NCI-H2029 treated with DMSO at 0.1 percent for 48 hours (cell line): Measurements from ENCODE around the gene CORO7.
"Not testable (repeated sequence)": the region's sequence is repeated elsewhere in the genome, so short reads cannot be mapped to it uniquely, and the experiment has no call there.

Experiments used
- DNase-seq: peaks from one replicate; lab custom pipeline; 2025; lab: John Stamatoyannopoulos, UW

The CORO7 gene

DNA sequence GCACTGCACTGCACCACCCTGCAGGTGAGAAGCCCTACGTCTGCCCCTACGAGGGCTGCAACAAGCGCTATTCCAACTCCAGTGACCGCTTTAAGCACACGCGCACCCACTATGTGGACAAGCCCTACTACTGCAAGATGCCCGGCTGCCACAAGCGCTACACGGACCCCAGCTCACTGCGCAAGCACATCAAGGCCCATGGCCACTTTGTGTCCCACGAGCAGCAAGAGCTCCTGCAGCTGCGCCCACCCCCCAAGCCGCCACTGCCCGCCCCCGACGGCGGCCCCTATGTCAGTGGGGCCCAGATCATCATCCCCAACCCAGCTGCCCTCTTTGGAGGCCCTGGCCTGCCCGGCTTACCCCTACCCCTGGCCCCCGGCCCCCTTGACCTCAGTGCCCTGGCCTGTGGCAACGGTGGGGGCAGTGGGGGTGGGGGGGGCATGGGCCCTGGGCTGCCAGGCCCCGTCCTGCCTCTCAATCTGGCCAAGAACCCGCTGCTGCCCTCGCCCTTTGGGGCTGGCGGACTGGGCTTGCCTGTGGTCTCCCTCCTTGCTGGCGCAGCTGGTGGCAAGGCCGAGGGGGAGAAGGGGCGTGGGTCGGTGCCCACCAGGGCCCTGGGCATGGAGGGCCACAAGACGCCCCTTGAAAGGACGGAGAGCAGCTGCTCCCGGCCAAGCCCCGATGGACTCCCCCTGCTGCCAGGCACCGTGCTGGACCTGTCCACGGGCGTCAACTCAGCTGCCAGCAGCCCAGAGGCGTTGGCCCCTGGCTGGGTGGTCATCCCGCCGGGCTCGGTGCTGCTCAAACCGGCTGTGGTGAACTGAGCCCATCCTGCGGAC, 79.5 kb downstream of the CORO7 start:
- no peak for DNase-seq

DNA sequence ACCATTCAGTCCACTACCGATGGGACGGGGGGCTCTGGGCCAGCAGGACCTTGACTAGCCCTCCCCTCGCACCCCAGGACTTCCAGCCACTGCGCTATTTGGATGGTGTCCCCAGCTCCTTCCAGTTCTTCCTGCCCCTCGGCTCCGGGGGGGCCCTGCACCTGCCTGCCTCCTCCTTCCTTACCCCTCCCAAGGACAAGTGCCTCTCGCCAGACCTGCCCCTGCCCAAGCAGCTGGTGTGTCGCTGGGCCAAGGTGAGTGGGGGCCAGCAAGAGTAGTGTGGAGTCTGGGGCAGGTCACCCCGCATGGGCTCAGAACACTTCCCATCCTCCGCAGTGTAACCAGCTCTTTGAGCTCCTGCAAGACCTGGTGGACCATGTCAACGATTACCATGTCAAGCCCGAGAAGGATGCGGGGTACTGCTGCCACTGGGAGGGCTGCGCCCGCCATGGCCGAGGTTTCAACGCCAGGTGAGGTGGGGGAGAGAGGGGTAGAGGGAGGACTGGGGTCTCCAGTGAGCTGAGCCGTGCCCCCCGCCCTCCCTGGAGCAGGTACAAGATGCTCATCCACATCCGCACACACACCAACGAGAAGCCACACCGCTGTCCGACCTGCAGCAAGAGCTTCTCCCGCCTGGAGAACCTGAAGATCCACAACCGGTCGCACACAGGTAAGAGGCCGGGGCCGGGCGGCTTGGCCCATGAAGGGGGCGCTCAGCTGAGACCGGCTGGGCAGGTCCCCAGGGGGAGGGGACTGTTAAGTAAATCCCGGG, 81.5 kb downstream of the CORO7 start:
- no peak for DNase-seq

- DNase-seq, result not testable (repeated sequence)
Observed at GRCh38 chr16:4333714-4334113, 82.7 kb downstream of the CORO7 start.

DNA sequence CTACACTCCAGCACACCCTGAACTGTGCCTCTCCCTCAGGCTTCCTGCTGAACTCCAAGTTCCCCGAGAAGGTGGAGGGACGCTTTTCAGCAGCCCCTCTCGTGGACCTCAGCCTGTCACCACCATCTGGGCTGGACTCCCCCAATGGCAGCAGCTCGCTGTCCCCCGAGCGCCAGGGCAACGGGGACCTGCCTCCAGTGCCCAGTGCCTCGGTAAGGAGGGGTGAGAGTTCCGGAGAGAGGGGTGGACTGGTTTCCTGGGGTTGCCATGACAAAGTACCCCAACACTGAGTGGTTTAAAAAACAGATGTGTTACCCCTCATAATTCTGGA, 83.1 kb downstream of the CORO7 start:
- no peak for DNase-seq

DNA sequence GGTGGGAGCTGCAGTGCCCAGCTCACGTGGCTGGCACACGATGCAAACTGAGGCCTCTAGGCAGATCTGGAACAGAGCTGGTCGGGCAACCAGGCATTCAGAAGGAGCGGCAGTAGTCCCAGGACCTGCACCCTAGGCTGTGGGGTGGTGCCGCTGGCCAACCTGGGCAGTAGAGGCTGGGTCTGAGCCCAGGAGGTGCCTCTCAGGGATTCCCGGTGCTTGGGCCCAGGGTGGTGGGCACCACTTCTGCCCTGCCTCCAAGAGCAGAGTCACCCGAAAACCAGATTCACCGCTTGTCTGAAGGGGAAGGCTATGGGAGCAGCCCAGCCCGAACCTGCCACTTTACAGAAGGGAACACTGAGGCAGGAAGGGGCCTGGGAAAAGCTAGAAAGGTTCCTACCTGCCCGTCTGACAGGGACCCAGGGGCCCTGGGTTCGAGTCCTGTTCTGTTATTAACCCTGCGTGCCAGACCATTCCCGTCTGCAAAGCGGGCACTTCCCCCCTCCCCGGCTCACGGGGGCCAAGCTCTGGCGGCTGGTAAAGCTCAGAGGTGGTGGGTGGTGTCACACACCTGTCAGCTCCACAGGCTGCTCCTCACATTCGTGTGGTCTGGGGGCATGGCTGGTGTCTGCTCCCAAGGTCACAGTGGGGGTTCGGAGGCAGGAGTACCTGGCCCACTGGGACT, 83.6 kb downstream of the CORO7 start:
- no peak for DNase-seq

DNA sequence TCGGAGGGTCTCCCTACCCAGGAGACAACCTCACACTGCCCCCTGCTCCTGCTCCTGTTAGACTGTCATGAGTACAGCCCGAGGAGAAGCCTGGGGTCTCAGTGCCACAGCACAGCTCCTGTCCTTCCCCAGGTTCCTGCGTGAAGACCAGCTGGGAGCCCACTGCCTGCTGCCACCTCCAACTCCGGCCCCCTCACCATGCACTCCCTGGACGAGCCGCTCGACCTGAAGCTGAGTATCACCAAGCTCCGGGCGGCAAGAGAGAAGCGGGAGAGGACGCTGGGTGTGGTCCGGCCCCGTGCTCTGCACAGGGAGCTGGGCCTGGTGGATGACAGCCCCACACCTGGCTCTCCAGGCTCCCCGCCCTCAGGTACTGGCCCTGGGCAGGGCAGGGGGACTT, 84.3 kb downstream of the CORO7 start:
- no peak for DNase-seq

GRCh38 chr16:4330277-4330874, 86.0 kb downstream of the CORO7 start:
- DNase-seq, result no peak

GRCh38 chr16:4328782-4329775, 87.3 kb downstream of the CORO7 start:
- DNase-seq, result no peak

GRCh38 chr16:4328046-4328781, 88.2 kb downstream of the CORO7 start:
- no peak for DNase-seq

GRCh38 chr16:4327386-4328045, 88.9 kb downstream of the CORO7 start:
- no peak for DNase-seq

- DNase-seq, result no peak
Observed at GRCh38 chr16:4325253-4325758, 91.1 kb downstream of the CORO7 start.

DNA sequence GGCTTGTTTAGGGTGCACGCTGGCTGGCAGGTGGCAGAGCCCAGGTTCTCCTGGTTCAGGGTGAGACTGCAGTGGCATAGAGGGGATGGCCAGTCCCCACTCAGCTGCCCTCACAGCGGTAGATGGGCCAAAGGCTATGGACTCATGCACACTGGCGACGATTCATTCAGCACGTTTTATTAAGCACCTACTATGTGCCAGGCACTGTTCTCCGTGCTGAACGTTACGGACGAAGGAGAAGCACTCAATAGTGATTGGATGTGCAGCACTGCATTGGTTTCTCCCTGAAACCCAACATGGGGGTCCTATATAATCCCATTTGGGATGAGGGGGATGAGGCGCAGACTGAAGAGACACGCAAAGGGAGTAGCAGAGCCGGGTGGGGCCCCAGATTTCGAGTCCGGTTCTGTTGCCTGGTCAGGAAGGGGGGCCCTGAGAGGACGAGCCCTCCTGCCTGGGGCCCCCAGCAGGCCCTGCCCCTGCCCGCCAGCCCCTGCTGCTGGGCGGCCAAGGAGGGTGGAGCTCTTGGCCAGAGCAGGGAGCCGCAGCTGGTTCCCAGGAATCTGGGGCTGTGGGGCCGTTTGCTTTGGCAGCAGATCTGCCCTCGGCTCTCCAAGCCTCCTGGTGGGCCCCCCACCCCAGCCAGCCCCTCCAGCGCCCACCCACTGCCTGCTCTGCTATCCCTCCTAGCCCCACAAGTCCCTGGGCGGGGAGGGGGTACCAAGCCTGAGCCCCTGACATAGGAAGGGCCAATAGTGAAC, 91.7 kb downstream of the CORO7 start:
- no peak for DNase-seq

DNA sequence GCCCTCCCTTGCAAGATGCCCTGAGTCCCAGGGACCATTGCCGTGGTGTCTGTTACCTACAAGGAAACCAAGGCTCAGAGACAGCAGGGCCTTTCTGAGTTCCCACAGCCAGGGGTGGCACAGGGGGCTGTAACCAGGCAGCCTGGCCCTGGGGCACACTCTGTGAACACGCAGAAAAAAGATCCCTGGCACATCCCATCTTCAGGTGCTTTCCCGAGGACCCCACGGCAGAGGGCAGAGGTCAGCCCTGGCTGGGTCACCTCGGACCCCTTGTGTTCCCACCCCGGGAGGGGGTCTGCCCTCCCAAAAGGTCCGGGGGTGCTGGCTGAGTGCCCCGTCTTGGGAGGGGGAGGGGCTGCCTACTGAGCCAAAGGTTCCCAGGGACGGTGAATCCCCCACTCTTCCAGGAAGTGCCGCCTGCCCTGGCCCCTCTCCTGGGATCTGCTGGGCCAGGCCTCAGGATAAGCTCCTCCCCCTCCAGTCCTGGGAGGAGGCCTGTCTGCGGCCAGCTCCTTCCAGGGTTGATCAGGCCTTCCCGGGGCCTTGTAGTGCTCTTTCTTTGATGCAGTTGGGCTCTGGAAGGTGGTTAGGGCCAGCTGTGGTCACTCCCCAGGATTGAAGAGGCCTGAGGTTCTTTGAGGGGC, 92.4 kb downstream of the CORO7 start:
- DNase-seq, result no peak

DNA sequence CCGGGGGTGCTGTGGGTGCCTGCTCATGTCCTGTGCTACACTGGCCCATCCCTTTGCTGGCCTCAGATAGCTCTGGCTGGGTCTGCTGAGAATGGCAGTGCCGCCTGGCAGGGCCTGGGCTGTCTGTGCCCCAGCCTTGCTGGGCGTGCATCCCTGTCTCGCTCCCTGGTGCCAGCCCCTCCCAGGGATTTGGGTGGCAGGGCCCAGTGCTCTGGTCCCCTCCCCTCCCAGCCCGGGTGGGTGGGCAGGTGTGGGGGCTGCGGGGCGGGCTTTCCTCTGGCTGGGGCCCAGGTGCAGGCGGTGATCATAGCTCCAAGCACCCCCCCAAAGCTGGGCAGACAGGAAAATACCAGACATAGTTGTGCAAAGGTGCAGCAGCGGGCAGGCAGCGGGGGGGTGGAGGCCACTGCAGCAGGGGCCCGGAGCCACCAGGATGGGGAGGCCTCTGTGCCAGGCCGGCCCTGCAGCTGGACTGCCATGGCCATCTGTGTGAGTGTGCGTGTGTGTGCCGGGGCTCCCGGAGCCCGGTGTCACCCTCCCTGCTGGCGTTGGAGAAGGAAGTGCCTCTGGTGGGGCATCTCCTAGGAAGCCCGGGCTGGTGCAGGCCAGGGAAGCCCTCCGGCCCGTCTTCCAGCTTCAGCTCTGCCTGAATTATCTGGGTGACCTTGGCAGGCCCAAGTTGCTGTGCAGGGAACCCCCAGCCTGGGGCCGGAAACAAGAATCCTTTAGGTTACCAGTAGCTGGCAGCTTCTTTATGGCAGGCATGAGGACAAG, 93.1 kb downstream of the CORO7 start:
- no peak for DNase-seq

DNA sequence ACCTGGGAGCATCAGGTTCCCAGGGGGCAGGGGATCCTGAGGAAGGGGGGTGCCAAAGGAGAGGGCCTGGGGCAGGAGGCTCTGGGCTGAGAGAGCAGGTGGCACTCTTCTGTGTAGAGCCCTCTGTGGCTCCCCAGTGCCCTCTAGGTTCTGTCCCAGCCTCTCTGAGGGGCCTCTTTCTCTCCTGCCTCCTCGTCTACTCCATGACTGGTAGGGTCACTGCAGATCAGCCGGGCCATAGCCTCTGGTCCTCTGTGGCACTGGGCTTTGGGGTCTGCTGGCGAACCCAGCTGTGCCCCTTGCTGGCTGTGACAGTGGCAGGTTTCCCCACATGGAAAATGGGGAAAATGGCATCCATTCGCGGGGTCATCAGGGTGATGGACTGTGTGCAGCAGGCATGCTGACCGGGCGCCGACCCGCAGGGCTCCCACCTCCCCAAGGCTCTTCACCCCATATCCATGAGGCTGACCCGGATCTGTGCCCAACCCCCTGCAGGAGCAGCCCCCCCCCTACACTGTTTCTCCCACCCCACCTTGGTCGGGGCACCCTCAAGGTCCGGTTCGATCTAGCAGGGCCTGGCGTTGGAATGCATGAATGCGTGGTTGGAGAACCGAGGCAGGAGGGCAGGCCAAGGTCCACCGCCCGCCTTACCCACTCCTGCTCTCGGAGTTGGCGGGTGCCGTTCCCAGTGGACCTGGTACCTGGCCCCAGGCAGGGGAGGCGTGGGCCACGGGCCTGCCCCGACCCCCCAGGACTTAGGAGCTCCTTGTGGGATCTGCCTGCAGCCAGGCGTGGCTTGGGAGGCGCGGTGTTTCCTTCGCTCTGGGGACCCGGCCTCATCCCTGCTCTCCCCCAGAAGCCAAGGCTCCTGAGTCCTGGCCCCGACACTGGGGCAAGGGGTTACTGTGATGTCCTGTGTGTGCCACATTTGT, 94.0 kb downstream of the CORO7 start:
- no peak for DNase-seq

- no peak for DNase-seq
Observed at GRCh38 chr16:4321286-4322120, 94.9 kb downstream of the CORO7 start.
